ENCODE data around the gene CDH4. TPM values are rescaled to one million over a fixed set of nuclear protein-coding genes. Genes with fewer than 3 reads are reported as not detected.

The CDH4 gene
- total and polyA plus RNA-seq, 9 of the 15 experiments (the other 6 are each of a cell fraction or from before 2014, with no cell fraction given) = 0.04 TPM; not detected in 8

DNA sequence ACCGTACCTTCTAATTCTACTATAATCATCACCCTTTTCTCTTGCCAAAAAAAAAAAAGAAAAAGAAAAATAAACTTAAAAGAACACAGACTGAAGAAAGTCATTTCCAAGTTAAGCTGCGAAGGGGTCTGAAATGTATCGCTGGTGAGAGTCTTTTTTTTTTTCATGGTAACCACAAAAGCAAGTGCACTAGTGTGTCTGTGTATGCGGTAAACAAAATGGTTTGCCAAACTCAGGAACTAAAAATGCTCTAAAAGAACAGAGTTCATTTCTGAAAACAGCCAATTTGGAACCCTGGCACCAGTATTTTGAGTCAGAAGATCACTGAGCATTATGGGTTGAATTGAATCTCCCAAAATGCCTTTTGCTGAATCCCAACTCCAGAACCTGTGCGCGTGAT, 46.6 kb downstream of the CDH4 start:
- Histone ChIP-seq H3K9ac (ENCODE audit: insufficient read depth in 1 of 2, low read depth in 2 of 2, low read length in 2 of 2) (no peak overlapping the region), H3K9me3 (replicated peaks; ENCODE audit: control insufficient read depth, insufficient read depth, low read depth, low read length) (no peaks in the 10 kb centered on the region), H3K36me3 (ENCODE audit: control insufficient read depth, insufficient read depth, low read length) (no peaks in the 10 kb centered on the region), H3K27ac (ENCODE audit: extremely low read depth, low read depth, low read length) (no peak overlapping the region), H2AFZ (ENCODE audit: low read depth, low read length) (no peak overlapping the region), H3K4me3 (no peak overlapping the region), H3K4me1 (replicated peaks in 1 of 2; ENCODE audit: control insufficient read depth in 2 of 2, insufficient read depth in 2 of 2, low read length in 2 of 2) (no peaks in the 10 kb centered on the region), H3K9me1 (ENCODE audit: control insufficient read depth, insufficient read depth, low read length) (no peaks in the 10 kb centered on the region), H3K4me2 (ENCODE audit: insufficient read depth, low read length) (no peak overlapping the region), H4K20me1 (replicated peaks; ENCODE audit: control insufficient read depth, insufficient read depth, low read length) (0 out of 2 replicates have a peak, but pooled peaks cover 3% of the 10 kb centered on the region), H3K27me3 (ENCODE audit: control insufficient read depth in 2 of 2, insufficient read depth in 2 of 2, low read length in 2 of 2) (peaks cover 6 to 62% of the 10 kb centered on the region in 2 experiments; a peak in 4 of 5 replicates), H3K79me2 (ENCODE audit: control insufficient read depth, insufficient read depth, low read length) (no peaks in the 10 kb centered on the region)
- in situ Hi-C loops (cut with MboI) (no loop called here), intact Hi-C loops (cut with micrococcal nuclease) (no loop called here)
- TF ChIP-seq ZSCAN32 (CRISPR knock-in tag; IDR thresholded peaks at IDR 0.05) = no peak
- TF ChIP-seq HDAC8 (tag; IDR thresholded peaks at IDR 0.05) = no peak
- TF ChIP-seq, protein P1, sequence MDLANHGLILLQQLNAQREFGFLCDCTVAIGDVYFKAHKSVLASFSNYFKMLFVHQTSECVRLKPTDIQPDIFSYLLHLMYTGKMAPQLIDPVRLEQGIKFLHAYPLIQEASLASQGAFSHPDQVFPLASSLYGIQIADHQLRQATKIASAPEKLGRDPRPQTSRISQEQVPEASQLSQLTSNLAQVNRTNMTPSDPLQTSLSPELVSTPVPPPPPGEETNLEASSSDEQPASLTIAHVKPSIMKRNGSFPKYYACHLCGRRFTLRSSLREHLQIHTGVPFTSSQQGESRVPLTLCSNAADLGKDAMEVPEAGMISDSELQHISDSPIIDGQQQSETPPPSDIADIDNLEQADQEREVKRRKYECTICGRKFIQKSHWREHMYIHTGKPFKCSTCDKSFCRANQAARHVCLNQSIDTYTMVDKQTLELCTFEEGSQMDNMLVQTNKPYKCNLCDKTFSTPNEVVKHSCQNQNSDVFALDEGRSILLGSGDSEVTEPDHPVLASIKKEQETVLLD (IDR thresholded peaks at IDR 0.05) = no peak
- TF ChIP-seq ZNF165 (CRISPR knock-in tag; IDR thresholded peaks at IDR 0.05; ENCODE audit: borderline replicate concordance) = no peak
- TF ChIP-seq, protein P2, sequence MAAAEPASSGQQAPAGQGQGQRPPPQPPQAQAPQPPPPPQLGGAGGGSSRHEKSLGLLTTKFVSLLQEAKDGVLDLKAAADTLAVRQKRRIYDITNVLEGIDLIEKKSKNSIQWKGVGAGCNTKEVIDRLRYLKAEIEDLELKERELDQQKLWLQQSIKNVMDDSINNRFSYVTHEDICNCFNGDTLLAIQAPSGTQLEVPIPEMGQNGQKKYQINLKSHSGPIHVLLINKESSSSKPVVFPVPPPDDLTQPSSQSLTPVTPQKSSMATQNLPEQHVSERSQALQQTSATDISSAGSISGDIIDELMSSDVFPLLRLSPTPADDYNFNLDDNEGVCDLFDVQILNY (CRISPR knock-in tag; IDR thresholded peaks at IDR 0.05) = no peak
- no peak for TF ChIP-seq TAL1 (IDR thresholded peaks at IDR 0.05)
- no peak for TF ChIP-seq TAF9B (IDR thresholded peaks at IDR 0.05; ENCODE audit: partially characterized antibody)
- TF ChIP-seq WHSC1 (IDR thresholded peaks at IDR 0.05; ENCODE audit: low read length) = no peak
- TF ChIP-seq TCF7L2 (IDR thresholded peaks at IDR 0.05; ENCODE audit: low read depth, low read length) = no peak
- TF ChIP-seq KLF13 (tag; IDR thresholded peaks at IDR 0.05; ENCODE audit: borderline replicate concordance, low read depth) = no peak
- no peak for TF ChIP-seq NUFIP1 (IDR thresholded peaks at IDR 0.05; ENCODE audit: partially characterized antibody)
- no peak for TF ChIP-seq ZNF444 (CRISPR knock-in tag; IDR thresholded peaks at IDR 0.05)
- TF ChIP-seq, protein P3, sequence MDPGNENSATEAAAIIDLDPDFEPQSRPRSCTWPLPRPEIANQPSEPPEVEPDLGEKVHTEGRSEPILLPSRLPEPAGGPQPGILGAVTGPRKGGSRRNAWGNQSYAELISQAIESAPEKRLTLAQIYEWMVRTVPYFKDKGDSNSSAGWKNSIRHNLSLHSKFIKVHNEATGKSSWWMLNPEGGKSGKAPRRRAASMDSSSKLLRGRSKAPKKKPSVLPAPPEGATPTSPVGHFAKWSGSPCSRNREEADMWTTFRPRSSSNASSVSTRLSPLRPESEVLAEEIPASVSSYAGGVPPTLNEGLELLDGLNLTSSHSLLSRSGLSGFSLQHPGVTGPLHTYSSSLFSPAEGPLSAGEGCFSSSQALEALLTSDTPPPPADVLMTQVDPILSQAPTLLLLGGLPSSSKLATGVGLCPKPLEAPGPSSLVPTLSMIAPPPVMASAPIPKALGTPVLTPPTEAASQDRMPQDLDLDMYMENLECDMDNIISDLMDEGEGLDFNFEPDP (CRISPR knock-in tag; IDR thresholded peaks at IDR 0.05) = no peak
- no peak for TF ChIP-seq ZNF445 (CRISPR knock-in tag; IDR thresholded peaks at IDR 0.05; ENCODE audit: low read depth)
- TF ChIP-seq, protein P4, sequence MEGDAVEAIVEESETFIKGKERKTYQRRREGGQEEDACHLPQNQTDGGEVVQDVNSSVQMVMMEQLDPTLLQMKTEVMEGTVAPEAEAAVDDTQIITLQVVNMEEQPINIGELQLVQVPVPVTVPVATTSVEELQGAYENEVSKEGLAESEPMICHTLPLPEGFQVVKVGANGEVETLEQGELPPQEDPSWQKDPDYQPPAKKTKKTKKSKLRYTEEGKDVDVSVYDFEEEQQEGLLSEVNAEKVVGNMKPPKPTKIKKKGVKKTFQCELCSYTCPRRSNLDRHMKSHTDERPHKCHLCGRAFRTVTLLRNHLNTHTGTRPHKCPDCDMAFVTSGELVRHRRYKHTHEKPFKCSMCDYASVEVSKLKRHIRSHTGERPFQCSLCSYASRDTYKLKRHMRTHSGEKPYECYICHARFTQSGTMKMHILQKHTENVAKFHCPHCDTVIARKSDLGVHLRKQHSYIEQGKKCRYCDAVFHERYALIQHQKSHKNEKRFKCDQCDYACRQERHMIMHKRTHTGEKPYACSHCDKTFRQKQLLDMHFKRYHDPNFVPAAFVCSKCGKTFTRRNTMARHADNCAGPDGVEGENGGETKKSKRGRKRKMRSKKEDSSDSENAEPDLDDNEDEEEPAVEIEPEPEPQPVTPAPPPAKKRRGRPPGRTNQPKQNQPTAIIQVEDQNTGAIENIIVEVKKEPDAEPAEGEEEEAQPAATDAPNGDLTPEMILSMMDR (IDR thresholded peaks at IDR 0.05 in 2 of 3, conservative IDR thresholded peaks at IDR 0.05 in 1 of 3; ENCODE audit: insufficient read depth in 2 of 3, low read depth in 1 of 3, low read length in 3 of 3) = no peak
- no peak for TF ChIP-seq SUPT5H (IDR thresholded peaks at IDR 0.05)
- TF ChIP-seq HEY1 (CRISPR knock-in tag; IDR thresholded peaks at IDR 0.05; ENCODE audit: borderline replicate concordance) = no peak
- CTCF ChIA-PET (ENCODE audit: low intra/inter-chr PET ratio) = no interaction called here
- no TSS peak for BruUV-seq (replicated peaks)
- POLR2A ChIA-PET = no interaction called here
- ATAC-seq (no peak), FAIRE-seq (no peak), DNase-seq (ENCODE audit: extremely low read depth in 1 of 4, low spot score in 3 of 4) (no peak)
- 3% methylated on average over 6 of the region's 6 CpGs for WGBS (ENCODE audit: insufficient coverage, low coverage, missing lambda C conversion rate)
